Activated naive CD8-positive, alpha-beta T cell treated with anti-CD3 and anti-CD28 coated beads, Interleukin-2, amount 10 ng/mL, durations not matched to agents 7 days and 5 days (primary cell): ENCODE data around the gene OR8G5. TPM values are rescaled to one million over a fixed set of nuclear protein-coding genes. Genes with fewer than 3 reads are reported as not detected.
"Not testable (repeated sequence)": the region's sequence is repeated elsewhere in the genome, so short reads cannot be mapped to it uniquely, and the experiment has no call there.

Experiments used
- ATAC-seq: fragments of 150-1000 bp; cut with Tn5 transposase; one replicate; pipeline ENCODE4 v1.10.0; 2021; ENCODE audit warnings: low read depth, moderate library complexity
- POLR2A ChIA-PET: fragments of 350-600 bp; sonication (Branson Sonifier 250); formaldehyde crosslinking; loops from one replicate; lab custom pipeline; 2021; ENCODE audit warnings: antibody characterized with exemption; lab: Charles Lee
- DNase-seq: peaks from one replicate; pipeline ENCODE4 v3.0.0; 2021
- H3K27ac Mint-ChIP-seq: one replicate; pipeline ENCODE4 v1.8.0; 2022; ENCODE audit warnings: mild to moderate bottlenecking, mixed read lengths
- H3K27me3 Mint-ChIP-seq: one replicate; pipeline ENCODE4 v1.8.0; 2022; ENCODE audit warnings: mild to moderate bottlenecking, moderate library complexity, mixed read lengths
- H3K36me3 Mint-ChIP-seq: one replicate; pipeline ENCODE4 v1.8.0; 2021; ENCODE audit warnings: mild to moderate bottlenecking, mixed read lengths
- H3K4me1 Mint-ChIP-seq: one replicate; pipeline ENCODE4 v1.8.0; 2021; ENCODE audit warnings: mixed read lengths
- H3K4me3 Mint-ChIP-seq: one replicate; pipeline ENCODE4 v1.8.0; 2022; ENCODE audit warnings: mild to moderate bottlenecking, moderate library complexity, mixed read lengths
- H3K9me3 Mint-ChIP-seq: one replicate; pipeline ENCODE4 v1.8.0; 2021; ENCODE audit warnings: mixed read lengths
- total RNA-seq, 2 experiments: library from RNA; stranded (reverse); gene quantifications; one replicate each; pipeline ENCODE4 v1.2.3, GENCODE V29; 2021

OR8G5 gene, protein sequence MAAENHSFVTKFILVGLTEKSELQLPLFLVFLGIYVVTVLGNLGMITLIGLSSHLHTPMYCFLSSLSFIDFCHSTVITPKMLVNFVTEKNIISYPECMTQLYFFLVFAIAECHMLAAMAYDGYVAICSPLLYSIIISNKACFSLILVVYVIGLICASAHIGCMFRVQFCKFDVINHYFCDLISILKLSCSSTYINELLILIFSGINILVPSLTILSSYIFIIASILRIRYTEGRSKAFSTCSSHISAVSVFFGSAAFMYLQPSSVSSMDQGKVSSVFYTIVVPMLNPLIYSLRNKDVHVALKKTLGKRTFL
- total RNA-seq: not detected

DNA sequence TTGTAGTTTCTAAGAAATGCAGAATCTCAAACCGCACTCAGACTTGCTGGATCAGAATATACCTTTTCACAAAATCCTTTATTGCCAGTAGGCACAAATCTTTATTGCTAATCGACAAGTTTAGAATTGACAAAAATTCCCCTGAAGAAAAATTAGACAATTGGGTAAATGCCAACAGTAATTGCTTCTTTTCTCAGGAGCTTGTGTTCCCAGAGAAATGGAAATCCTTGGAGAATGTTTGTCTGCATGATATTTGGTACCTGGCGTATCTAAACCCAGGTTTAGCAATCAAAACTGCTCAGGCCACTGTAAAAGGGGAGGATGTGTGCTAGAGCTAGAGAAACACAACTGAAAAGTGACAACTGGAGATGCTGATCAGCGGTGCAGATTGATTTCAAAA is at the start of gene OR8G5:
OR8G5 (plus strand) TSS at position 301 of the 400 bp plus-strand sequence. CDS start 8,556 bp downstream, outside the sequence.
- H3K27ac Mint-ChIP-seq: no peak within 1 kb of the TSS
- POLR2A ChIA-PET: no interaction called here

DNA sequence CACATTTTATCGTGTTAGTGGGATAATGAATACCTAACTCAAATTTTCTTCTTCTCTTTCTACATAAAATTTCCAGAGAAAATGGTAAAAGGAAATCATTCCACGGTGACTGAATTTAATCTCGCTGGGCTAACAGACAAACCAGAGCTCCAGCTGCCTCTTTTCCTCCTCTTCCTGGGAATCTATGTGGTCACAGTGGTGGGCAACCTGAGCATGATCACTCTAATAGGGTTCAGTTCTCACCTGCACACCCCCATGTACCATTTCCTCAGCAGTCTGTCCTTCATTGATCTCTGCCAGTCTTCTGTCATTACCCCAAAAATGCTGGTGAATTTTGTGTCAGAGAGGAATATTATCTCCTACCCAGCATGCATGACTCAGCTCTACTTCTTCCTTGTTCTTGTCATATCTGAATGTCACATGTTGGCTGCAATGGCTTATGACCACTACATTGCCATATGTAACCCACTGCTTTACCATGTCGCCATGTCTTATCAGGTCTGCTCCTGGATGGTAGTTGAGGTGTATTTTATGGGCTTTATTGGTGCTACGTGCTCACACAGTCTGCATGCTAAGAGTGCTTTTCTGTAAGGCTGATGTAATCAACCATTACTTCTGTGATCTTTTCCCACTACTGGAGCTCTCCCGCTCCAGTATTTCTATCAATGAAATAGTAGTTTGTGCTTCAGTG is 48.9 kb upstream of the OR8G5 start:
- Mint-ChIP-seq H3K9me3 (no peaks in the 10 kb centered on the region), H3K4me3 (no peak overlapping the region), H3K4me1 (no peaks in the 10 kb centered on the region), H3K36me3 (no peaks in the 10 kb centered on the region), H3K27ac (no peak overlapping the region), H3K27me3 (no peaks in the 10 kb centered on the region)
- ATAC-seq (no peak), DNase-seq (no peak)
- POLR2A ChIA-PET: no interaction called here

More for the DNA sequence above, at the start of gene OR8G5:
- ATAC-seq (no peak), DNase-seq (no peak)
- Mint-ChIP-seq H3K36me3 (no peaks in the 10 kb centered on the region), H3K4me1 (no peaks in the 10 kb centered on the region), H3K27me3 (peaks cover 2% of the 10 kb centered on the region), H3K9me3 (no peaks in the 10 kb centered on the region), H3K4me3 (no peak within 1 kb of the TSS)

DNA sequence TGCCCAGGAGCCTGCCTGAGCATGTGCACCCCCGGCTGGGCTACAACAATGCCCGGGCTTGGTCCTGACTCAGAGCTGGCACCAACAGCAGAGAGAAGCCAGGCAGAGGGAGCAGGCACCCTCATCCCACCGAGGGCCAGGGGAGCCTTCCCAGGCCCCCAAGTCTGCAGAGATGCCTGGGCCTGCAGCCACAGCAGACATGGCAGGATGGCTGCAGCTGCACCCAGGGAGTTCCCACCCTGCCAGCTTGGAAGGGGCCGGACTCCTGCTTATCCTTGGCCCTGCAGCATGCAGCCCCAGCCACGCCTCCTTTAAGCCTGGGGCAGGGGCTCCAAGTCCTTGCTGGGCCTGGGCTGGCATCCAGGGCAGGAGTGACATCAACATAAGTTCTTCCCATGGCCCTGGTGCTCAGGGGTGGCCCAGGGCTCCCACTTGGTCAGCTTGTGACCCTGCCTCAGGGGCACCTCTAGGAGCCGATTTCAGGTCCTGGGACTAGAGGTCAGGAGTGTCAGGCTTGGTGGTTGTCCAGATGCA is 46.3 kb upstream of the OR8G5 start:
- Mint-ChIP-seq H3K4me1 (no peaks in the 10 kb centered on the region), H3K36me3 (no peaks in the 10 kb centered on the region), H3K9me3 (no peaks in the 10 kb centered on the region), H3K27ac (no peak overlapping the region), H3K4me3 (no peak overlapping the region), H3K27me3 (peaks cover 2% of the 10 kb centered on the region)
- POLR2A ChIA-PET: no interaction called here
- DNase-seq: no peak
- ATAC-seq: no peak

DNA sequence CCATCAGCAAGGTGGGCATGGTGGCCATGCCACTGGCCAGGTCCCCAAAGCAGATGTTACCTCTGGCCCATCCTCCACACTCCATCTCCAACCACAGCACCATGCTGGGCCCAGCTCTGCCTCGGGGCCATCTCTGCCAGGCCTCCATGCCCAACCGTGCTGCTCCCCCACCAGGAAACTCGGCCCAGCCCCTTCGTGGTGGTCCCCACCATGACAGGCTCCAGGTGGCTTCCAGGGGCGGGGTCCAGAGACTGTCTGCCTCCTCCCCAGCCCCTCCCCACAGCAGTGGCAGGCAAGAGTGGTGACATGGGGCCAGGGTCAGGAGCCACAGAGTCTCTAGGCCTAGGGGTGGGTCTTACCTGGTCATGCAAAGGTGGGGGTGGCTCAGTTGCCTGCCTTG is 45.8 kb upstream of the OR8G5 start:
- POLR2A ChIA-PET: no interaction called here
- Mint-ChIP-seq H3K27ac (no peak overlapping the region), H3K9me3 (no peaks in the 10 kb centered on the region), H3K4me3 (no peak overlapping the region), H3K36me3 (no peaks in the 10 kb centered on the region), H3K4me1 (no peaks in the 10 kb centered on the region), H3K27me3 (peaks cover 2% of the 10 kb centered on the region)
- ATAC-seq (no peak), DNase-seq (no peak)

DNA sequence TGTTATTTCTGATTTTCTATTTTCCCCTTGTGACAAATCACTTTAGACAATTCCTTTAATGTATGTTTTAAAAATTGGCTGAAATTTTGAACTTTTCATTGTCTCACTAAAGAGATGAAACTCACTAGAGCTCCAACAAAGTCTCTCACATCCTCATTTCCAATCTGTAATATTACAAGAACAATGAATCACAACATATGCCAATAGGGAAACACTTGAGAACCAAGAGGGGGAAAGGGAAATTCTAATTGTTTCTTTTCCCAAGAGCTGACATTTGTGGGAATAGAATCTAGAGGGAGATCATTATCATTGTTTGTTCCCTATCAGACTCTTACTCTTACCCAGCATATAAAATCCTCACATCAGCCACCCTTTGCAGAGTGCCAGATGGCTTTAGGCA is 44.9 kb upstream of the OR8G5 start:
- Mint-ChIP-seq H3K9me3 (no peaks in the 10 kb centered on the region), H3K4me3 (no peak overlapping the region), H3K27ac (no peak overlapping the region), H3K4me1 (no peaks in the 10 kb centered on the region), H3K27me3 (peaks cover 2% of the 10 kb centered on the region), H3K36me3 (no peaks in the 10 kb centered on the region)
- ATAC-seq (no peak), DNase-seq (no peak)
- POLR2A ChIA-PET: no interaction called here

DNA sequence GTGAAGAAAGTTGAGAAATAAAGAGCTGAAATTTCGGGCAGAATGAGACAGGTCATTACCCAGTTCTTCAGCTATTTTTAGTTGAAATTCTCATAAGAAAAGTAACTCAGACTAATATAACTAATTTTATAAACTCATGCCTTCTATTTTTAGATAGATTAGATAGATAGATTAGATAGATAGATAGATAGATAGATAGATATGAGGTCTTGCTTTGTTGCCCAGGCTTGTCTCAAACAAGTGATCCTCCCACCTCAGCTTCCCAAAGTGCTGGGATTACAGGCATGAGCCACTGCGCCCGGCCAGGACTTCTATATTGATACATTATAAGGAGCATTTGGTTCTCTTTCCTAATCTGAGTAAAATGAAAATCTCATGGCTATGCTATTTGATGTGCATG is 42.1 kb upstream of the OR8G5 start:
- DNase-seq (no peak), ATAC-seq (no peak)
- no peaks in the 10 kb centered on the region for H3K4me1 Mint-ChIP-seq
- POLR2A ChIA-PET: interaction anchor here (0.7 kb wide), 1 partner anchor 134 kb away, joined by 3 read pairs; no protein-coding TSS in a partner anchor
- no peak overlapping the region for H3K27ac Mint-ChIP-seq
- H3K9me3 Mint-ChIP-seq: no peaks in the 10 kb centered on the region
- peaks cover 2% of the 10 kb centered on the region for H3K27me3 Mint-ChIP-seq
- H3K4me3 Mint-ChIP-seq: no peak overlapping the region
- no peaks in the 10 kb centered on the region for H3K36me3 Mint-ChIP-seq

DNA sequence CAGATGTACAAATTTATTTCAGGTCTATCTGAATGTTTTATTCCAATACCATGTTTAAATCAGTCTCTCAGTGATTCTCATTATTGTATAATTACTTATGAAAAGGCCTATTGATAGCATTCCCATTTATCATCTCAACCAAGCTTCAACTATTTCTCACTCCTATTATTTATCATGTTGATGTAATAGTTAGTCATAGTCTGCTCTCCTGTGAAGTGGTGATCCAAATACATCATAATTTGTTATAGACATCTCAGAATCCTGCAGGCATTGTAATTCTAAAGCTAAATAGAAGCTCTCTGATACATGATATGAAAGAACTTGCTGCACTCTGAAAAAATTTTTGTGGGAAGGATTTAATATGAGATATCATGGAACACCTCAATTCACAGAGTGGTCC is 37.0 kb upstream of the OR8G5 start:
- no peak overlapping the region for H3K27ac Mint-ChIP-seq
- POLR2A ChIA-PET: no interaction called here
- H3K36me3 Mint-ChIP-seq: no peaks in the 10 kb centered on the region
- DNase-seq (no peak), ATAC-seq (no peak)
- no peak overlapping the region for H3K4me3 Mint-ChIP-seq
- no peaks in the 10 kb centered on the region for H3K4me1 Mint-ChIP-seq
- peaks cover 3% of the 10 kb centered on the region for H3K27me3 Mint-ChIP-seq
- H3K9me3 Mint-ChIP-seq: no peaks in the 10 kb centered on the region

DNA sequence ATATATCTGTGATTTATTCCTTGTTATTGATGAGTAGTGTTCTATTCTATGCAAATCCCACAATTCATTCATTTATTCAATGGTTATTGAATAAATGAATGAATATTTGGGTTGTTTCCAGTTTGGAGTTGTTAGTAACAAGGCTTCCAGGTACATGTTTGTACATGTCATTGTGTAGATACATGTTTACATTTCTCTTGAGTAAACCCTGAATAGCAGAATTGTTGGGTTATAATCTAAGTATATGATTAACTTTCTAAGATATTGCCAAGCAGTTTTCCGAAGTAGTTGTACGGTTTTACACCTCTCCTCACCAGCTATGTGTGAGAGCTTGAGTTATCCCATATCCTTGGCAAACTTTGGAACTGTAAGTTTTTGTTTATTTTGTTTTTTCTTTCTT is 33.8 kb upstream of the OR8G5 start:
- ATAC-seq (no peak), DNase-seq (no peak)
- no peak overlapping the region for H3K27ac Mint-ChIP-seq
- no peaks in the 10 kb centered on the region for H3K9me3 Mint-ChIP-seq
- H3K4me1 Mint-ChIP-seq: no peaks in the 10 kb centered on the region
- no peak overlapping the region for H3K4me3 Mint-ChIP-seq
- POLR2A ChIA-PET: no interaction called here
- H3K27me3 Mint-ChIP-seq: peaks cover 3% of the 10 kb centered on the region
- no peaks in the 10 kb centered on the region for H3K36me3 Mint-ChIP-seq

DNA sequence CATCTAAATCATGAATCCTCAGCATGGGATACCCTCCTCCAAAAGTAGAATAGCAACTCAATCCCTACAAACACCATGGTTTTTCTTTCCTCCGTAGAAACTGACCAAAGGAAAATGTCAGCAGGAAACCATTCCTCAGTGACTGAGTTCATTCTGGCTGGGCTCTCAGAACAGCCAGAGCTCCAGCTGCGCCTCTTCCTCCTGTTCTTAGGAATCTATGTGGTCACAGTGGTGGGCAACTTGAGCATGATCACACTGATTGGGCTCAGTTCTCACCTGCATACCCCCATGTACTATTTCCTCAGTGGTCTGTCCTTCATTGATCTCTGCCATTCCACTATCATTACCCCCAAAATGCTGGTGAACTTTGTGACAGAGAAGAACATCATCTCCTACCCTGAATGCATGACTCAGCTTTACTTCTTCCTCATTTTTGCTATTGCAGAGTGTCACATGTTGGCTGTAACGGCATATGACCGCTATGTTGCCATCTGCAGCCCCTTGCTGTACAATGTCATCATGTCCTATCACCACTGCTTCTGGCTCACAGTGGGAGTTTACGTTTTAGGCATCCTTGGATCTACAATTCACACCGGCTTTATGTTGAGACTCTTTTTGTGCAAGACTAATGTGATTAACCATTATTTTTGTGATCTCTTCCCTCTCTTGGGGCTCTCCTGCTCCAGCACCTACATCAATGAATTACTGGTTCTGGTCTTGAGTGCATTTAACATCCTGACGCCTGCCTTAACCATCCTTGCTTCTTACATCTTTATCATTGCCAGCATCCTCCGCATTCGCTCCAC is 31.4 kb upstream of the OR8G5 start:
- H3K9me3 Mint-ChIP-seq, H3K27me3 Mint-ChIP-seq, H3K36me3 Mint-ChIP-seq, H3K4me3 Mint-ChIP-seq, ATAC-seq, H3K27ac Mint-ChIP-seq, DNase-seq, POLR2A ChIA-PET, H3K4me1 Mint-ChIP-seq: not testable (repeated sequence)

DNA sequence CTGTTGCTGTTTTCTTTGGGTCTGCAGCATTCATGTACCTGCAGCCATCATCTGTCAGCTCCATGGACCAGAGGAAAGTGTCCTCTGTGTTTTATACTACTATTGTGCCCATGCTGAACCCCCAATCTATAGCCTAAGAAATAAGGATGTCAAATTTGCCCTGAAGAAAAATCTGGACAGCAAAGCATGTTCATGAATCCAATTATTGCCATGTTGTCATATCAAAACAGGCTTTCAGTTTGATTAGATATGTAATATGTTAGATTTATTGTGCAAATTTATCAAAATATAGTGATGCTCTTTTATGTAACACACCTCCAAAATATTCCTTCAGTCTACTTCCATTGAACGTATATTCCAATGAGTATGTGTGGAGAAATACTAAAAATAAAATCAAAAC is 30.7 kb upstream of the OR8G5 start:
- H3K27me3 Mint-ChIP-seq: peaks cover 3% of the 10 kb centered on the region
- H3K27ac Mint-ChIP-seq: no peak overlapping the region
- POLR2A ChIA-PET: no interaction called here
- ATAC-seq (no peak), DNase-seq (no peak)
- no peaks in the 10 kb centered on the region for H3K9me3 Mint-ChIP-seq
- H3K4me1 Mint-ChIP-seq: no peaks in the 10 kb centered on the region
- H3K36me3 Mint-ChIP-seq: no peaks in the 10 kb centered on the region
- H3K4me3 Mint-ChIP-seq: no peak overlapping the region

DNA sequence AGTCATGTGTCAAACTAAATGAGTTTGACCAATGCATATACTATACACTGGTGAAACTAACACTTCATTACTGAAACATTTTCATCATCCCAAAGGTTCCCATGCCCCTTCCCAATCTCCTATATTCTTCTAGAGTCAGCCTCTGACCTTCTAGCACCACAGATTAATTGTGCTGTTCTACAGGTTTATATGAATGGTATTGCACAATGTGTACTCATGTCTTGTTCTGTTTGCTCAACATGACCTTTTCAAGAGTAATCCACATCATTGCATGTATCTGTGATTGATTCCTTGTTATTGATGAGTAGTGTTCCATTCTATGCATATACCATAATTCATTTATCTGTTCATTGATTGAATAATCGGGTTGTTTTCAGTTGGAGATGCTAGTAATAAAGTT is 22.8 kb upstream of the OR8G5 start:
- H3K27me3 Mint-ChIP-seq: no peaks in the 10 kb centered on the region
- POLR2A ChIA-PET: no interaction called here
- H3K36me3 Mint-ChIP-seq: no peaks in the 10 kb centered on the region
- no peak for ATAC-seq
- H3K9me3 Mint-ChIP-seq: no peaks in the 10 kb centered on the region
- H3K4me1 Mint-ChIP-seq: no peaks in the 10 kb centered on the region
- no peak overlapping the region for H3K4me3 Mint-ChIP-seq
- no peak overlapping the region for H3K27ac Mint-ChIP-seq
- no peak for DNase-seq

DNA sequence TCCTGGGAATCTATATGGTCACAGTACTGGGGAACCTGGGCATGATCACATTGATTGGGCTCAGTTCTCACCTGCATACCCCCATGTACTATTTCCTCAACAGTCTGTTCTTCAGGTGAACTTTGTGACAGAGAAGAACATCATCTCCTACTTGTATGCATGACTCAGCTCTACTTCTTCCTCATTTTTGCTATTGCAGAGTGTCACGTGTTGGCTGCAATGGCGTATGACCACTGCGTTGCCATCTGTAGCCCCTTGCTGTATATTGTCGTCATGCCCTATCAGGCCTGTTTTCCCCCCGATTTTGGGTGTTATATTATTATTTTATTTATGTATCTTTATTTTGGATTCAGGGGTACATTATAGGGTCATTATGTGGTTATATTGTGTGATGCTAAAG is 17.7 kb upstream of the OR8G5 start:
- H3K9me3 Mint-ChIP-seq: no peaks in the 10 kb centered on the region
- POLR2A ChIA-PET: no interaction called here
- DNase-seq (no peak), ATAC-seq (no peak)
- no peak overlapping the region for H3K4me3 Mint-ChIP-seq
- no peak overlapping the region for H3K27ac Mint-ChIP-seq
- no peaks in the 10 kb centered on the region for H3K36me3 Mint-ChIP-seq
- H3K4me1 Mint-ChIP-seq: no peaks in the 10 kb centered on the region
- H3K27me3 Mint-ChIP-seq: no peaks in the 10 kb centered on the region

DNA sequence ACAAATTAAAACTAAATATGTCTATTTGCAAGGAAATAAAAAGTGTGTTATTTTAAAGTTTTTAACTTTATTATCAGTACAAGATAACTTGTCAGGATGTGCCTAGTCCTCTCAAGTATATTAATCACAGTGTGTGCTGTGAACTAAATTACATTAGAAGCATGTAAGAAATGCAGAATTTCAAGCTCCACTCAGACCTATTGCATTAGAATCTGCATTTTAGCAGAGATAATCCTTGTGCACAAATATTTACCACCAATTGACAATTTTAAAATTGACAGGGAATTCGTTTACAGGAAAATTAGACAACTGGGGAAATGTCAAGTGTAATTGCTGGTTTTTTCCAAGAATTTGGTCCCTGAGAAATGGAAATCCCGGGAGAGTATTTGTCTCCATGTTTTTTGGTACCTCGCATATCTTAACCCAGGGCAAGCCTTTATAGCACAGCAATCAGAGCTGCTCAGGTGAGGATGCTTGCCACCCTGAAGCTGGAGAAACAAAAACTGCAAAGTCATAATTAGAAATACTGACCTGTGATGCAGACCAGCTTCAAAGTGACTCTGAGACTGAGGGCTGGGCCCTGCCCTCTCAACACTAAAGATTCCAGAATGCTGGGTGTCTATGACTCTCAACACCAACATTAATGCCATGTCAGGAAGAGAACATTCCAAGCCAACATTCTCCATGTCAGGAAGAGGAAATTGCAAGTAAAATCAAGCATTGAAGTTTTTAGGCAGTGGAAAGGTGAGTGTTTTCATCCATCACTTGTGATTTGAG is 15.4 kb upstream of the OR8G5 start, which contains the start of gene OR8G1:
OR8G1 (plus strand) TSS at position 475 of the 777 bp plus-strand sequence. CDS start 8,581 bp downstream, outside the sequence.
- H3K27me3 Mint-ChIP-seq: no peaks in the 10 kb centered on the region
- H3K27ac Mint-ChIP-seq: no peak within 1 kb of the TSS
- H3K9me3 Mint-ChIP-seq: no peaks in the 10 kb centered on the region
- H3K4me1 Mint-ChIP-seq: no peaks in the 10 kb centered on the region
- ATAC-seq (no peak), DNase-seq (no peak)
- H3K36me3 Mint-ChIP-seq: no peaks in the 10 kb centered on the region
- POLR2A ChIA-PET: no interaction called here
- no peak within 1 kb of the TSS for H3K4me3 Mint-ChIP-seq
